ENCODE measurements around the gene CLTA. TPM values are rescaled to one million over a fixed set of nuclear protein-coding genes. Genes with fewer than 3 reads are reported as not detected.
"Not testable (repeated sequence)": the region's sequence is repeated elsewhere in the genome, so short reads cannot be mapped to it uniquely, and the experiment has no call there.

CLTA gene
- total and polyA plus RNA-seq, 4 experiments from 2014 or later = 46.0 to 106 (median 71.1) TPM

- H3K27me3 Mint-ChIP-seq; POLR2A ChIA-PET (ENCODE audit: partially characterized antibody); DNase-seq; H3K27ac Mint-ChIP-seq; H3K27me3 ChIP-seq (ENCODE audit: insufficient read depth, low read length); intact Hi-C loops (cut with micrococcal nuclease); H3K4me3 Mint-ChIP-seq; H3K36me3 ChIP-seq (ENCODE audit: insufficient read depth, low read length); H3K9me3 Mint-ChIP-seq; H3K4me3 ChIP-seq (ENCODE audit: low read length in 2 of 2); H3K27ac ChIP-seq (ENCODE audit: low read depth, low read length); H3K4me1 Mint-ChIP-seq; H3K36me3 Mint-ChIP-seq; H3K4me1 ChIP-seq (ENCODE audit: insufficient read depth, low read length); H3K9me3 ChIP-seq (ENCODE audit: control insufficient read depth in 1 of 2, low read length in 2 of 2): not testable (repeated sequence)
- CTCF ChIA-PET (ENCODE audit: partially characterized antibody) = interaction anchor here (1.0 kb wide), 1 partner anchor 84 kb away, joined by 4 read pairs; no protein-coding TSS in a partner anchor
Observed at GRCh38 chr9:36176496-36176895, 14.2 kb upstream of the CLTA start.

DNA sequence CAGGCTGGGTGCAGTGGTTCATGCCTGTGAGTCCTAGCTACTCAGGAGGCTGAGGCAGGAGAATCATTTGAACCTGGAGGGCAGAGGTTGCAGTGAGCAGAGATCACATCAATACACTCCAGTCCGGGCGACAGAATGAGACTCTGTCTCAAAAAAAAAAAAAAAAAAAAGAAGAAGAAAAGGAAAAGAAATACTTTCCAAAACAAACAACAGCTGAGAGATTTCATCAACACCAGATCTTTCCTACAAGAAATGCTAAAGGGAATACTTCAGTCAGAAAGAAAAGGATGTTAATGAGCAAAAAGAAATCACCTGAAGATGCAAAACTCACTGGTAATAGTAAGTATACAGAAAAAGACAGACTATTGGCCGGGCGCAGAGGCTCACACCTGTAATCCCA is 13.2 kb upstream of the CLTA start:
- H3K9me3 ChIP-seq (ENCODE audit: control insufficient read depth in 1 of 2, low read length in 2 of 2) = no peaks in the 10 kb centered on the region
- Mint-ChIP-seq H3K9me3 (peaks cover 0 to 2% (median 0%) of the 10 kb centered on the region in 8 donors), H3K27me3 (peaks cover 0 to 3% of the 10 kb centered on the region in 2 donors), H3K27ac (no peak overlapping the region), H3K4me3 (no peak overlapping the region), H3K36me3 (no peaks in the 10 kb centered on the region), H3K4me1 (peaks cover 0 to 5% (median 2%) of the 10 kb centered on the region in 4 donors)
- H3K36me3 ChIP-seq (ENCODE audit: insufficient read depth, low read length) = no peaks in the 10 kb centered on the region
- no peaks in the 10 kb centered on the region for H3K4me1 ChIP-seq (ENCODE audit: insufficient read depth, low read length)
- no peak overlapping the region for H3K4me3 ChIP-seq (ENCODE audit: low read length in 2 of 2)
- POLR2A ChIA-PET (ENCODE audit: partially characterized antibody) = interaction anchor here (0.6 kb wide), 1 partner anchor 13 kb away, joined by 3 read pairs; no protein-coding TSS in a partner anchor
- CTCF ChIA-PET (ENCODE audit: partially characterized antibody) = interaction anchor here (0.5 to 1.4 kb wide), 3 partner anchors 11 to 75 kb away, joined by 3 read pairs; no protein-coding TSS in a partner anchor
- no peaks in the 10 kb centered on the region for H3K27me3 ChIP-seq (ENCODE audit: insufficient read depth, low read length)
- intact Hi-C loops (cut with micrococcal nuclease) = no loop called here
- no peak for DNase-seq
- no peak overlapping the region for H3K27ac ChIP-seq (ENCODE audit: low read depth, low read length)

DNA sequence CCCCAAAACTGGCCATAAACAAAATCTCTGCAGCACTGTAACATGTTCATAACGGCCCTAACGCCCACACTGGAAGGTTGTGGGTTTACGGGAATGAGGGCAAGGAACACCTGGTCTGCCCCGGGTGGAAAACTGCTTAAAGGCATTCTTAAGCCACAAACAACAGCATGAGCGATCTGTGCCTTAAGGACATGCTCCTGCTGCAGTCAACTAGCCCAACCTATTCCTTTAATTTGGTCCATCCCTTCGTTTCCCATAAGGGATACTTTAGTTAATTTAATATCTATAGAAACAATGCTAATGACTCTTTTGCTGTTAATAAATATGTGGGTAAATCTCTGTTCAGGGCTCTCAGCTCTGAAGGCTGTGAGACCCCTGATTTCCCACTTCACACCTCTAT is 10.5 kb upstream of the CLTA start:
- not testable (repeated sequence) for H3K36me3 Mint-ChIP-seq
- CTCF ChIA-PET (ENCODE audit: partially characterized antibody) = interaction anchor here (1.2 kb wide), 1 partner anchor 9 kb away, joined by 3 read pairs; no protein-coding TSS in a partner anchor

GRCh38 chr9:36187414-36187813 is 3.3 kb upstream of the CLTA start:
- Mint-ChIP-seq H3K4me3 (no peak overlapping the region), H3K4me1 (peaks cover 11 to 25% (median 15%) of the 10 kb centered on the region in 4 donors), H3K27me3 (peaks cover 0 to 1% of the 10 kb centered on the region in 2 donors), H3K9me3 (no peaks in the 10 kb centered on the region), H3K27ac (peak overlapping the region in 1 of 7 donors; percentile 13), H3K36me3 (peaks cover 0 to 6% of the 10 kb centered on the region in 2 donors)
- H3K27ac ChIP-seq (ENCODE audit: low read depth, low read length) = no peak overlapping the region
- no peak overlapping the region for H3K4me3 ChIP-seq (ENCODE audit: low read length in 2 of 2)
- no peaks in the 10 kb centered on the region for H3K36me3 ChIP-seq (ENCODE audit: insufficient read depth, low read length)
- intact Hi-C loops (cut with micrococcal nuclease) = no loop called here
- no peaks in the 10 kb centered on the region for H3K27me3 ChIP-seq (ENCODE audit: insufficient read depth, low read length)
- no peaks in the 10 kb centered on the region for H3K9me3 ChIP-seq (ENCODE audit: control insufficient read depth in 1 of 2, low read length in 2 of 2)
- H3K4me1 ChIP-seq (ENCODE audit: insufficient read depth, low read length) = peaks cover 14% of the 10 kb centered on the region
- POLR2A ChIA-PET (ENCODE audit: partially characterized antibody) = no interaction called here
- CTCF ChIA-PET (ENCODE audit: partially characterized antibody) = no interaction called here
- peak in 1 of 5 donors; percentile 9 for DNase-seq

More for the DNA sequence above, 10.5 kb upstream of the CLTA start:
- intact Hi-C loops (cut with micrococcal nuclease); POLR2A ChIA-PET (ENCODE audit: partially characterized antibody); H3K4me1 Mint-ChIP-seq; H3K4me1 ChIP-seq (ENCODE audit: insufficient read depth, low read length); H3K4me3 Mint-ChIP-seq; H3K9me3 ChIP-seq (ENCODE audit: control insufficient read depth in 1 of 2, low read length in 2 of 2); H3K9me3 Mint-ChIP-seq; H3K27ac Mint-ChIP-seq; H3K4me3 ChIP-seq (ENCODE audit: low read length in 2 of 2); H3K27me3 ChIP-seq (ENCODE audit: insufficient read depth, low read length); H3K27me3 Mint-ChIP-seq; H3K27ac ChIP-seq (ENCODE audit: low read depth, low read length); DNase-seq; H3K36me3 ChIP-seq (ENCODE audit: insufficient read depth, low read length): not testable (repeated sequence)

DNA sequence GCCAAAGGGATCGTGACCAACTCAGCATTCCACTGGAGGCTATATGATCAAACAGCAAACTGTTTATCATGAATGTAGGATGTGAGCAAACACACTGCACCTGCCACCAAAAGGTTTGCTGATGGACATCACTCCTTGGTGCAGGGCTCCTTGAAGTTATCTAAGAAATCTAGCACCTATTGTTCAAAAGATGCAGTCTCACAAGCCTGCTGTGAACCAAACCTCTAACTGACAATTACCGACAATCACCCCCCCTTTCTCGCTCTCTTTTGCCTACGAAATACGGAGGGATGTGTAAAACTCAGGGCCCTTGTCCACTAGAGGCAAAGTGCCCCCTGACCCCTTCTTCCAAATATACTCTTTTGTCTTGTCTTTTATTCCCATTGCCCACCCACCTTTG is 2.5 kb upstream of the CLTA start:
- Mint-ChIP-seq H3K27me3 (peaks cover 0 to 1% of the 10 kb centered on the region in 2 donors), H3K4me3 (no peak overlapping the region), H3K9me3 (no peaks in the 10 kb centered on the region), H3K27ac (no peak overlapping the region), H3K36me3 (peaks cover 0 to 8% of the 10 kb centered on the region in 2 donors), H3K4me1 (peaks cover 18 to 33% (median 22%) of the 10 kb centered on the region in 4 donors)
- Histone ChIP-seq H3K4me1 (ENCODE audit: insufficient read depth, low read length) (peaks cover 22% of the 10 kb centered on the region), H3K36me3 (ENCODE audit: insufficient read depth, low read length) (no peaks in the 10 kb centered on the region), H3K27ac (ENCODE audit: low read depth, low read length) (no peak overlapping the region), H3K9me3 (ENCODE audit: control insufficient read depth in 1 of 2, low read length in 2 of 2) (no peaks in the 10 kb centered on the region), H3K4me3 (ENCODE audit: low read length in 2 of 2) (no peak overlapping the region), H3K27me3 (ENCODE audit: insufficient read depth, low read length) (no peaks in the 10 kb centered on the region)
- ChIA-PET POLR2A (ENCODE audit: partially characterized antibody) (no interaction called here), CTCF (ENCODE audit: partially characterized antibody) (interaction anchor here (1.2 to 4.5 kb wide), 5 partner anchors 14 to 168 kb away, joined by 3 to 40 read pairs (median 27); partner anchors contain the start of gene CCIN)
- DNase-seq = no peak
- intact Hi-C loops (cut with micrococcal nuclease) = no loop called here

- Histone ChIP-seq H3K27ac (ENCODE audit: low read depth, low read length) (peak overlapping the region; percentile 91), H3K4me1 (ENCODE audit: insufficient read depth, low read length) (peaks cover 39% of the 10 kb centered on the region), H3K9me3 (ENCODE audit: control insufficient read depth in 1 of 2, low read length in 2 of 2) (no peaks in the 10 kb centered on the region), H3K4me3 (ENCODE audit: low read length in 2 of 2) (peak overlapping the region in 1 of 2 donors; percentile 87), H3K36me3 (ENCODE audit: insufficient read depth, low read length) (peaks cover 4% of the 10 kb centered on the region), H3K27me3 (ENCODE audit: insufficient read depth, low read length) (no peaks in the 10 kb centered on the region)
- Mint-ChIP-seq H3K9me3 (peaks cover 0 to 2% (median 0%) of the 10 kb centered on the region in 8 donors), H3K4me3 (peak overlapping the region in 7 of 8 donors; percentile 38 to 98 (median 94)), H3K27me3 (peaks cover 0 to 1% of the 10 kb centered on the region in 2 donors), H3K27ac (peak overlapping the region; percentile 32 to 96 (median 95)), H3K4me1 (peaks cover 32 to 51% (median 39%) of the 10 kb centered on the region in 4 donors), H3K36me3 (peaks cover 2 to 20% of the 10 kb centered on the region in 2 donors)
- intact Hi-C loops (cut with micrococcal nuclease) = loop anchor here (1.0 kb wide), 5 partner anchors 39 to 210 kb away; partner anchors contain the start of genes GNE and RNF38
- no peak for DNase-seq
- ChIA-PET CTCF (ENCODE audit: partially characterized antibody) (interaction anchor here (0.8 to 4.5 kb wide), 34 partner anchors 8 to 539 kb away, joined by 3 to 70 read pairs (median 5); partner anchors contain the start of genes CCIN, GLIPR2 and GNE), POLR2A (ENCODE audit: partially characterized antibody) (interaction anchor here (0.5 to 3.1 kb wide), 23 partner anchors 9 to 1276 kb away, joined by 3 to 21 read pairs (median 4); partner anchors contain the start of genes GLIPR2, GNE and SPAG8)
Observed at GRCh38 chr9:36189976-36190375, 745 bp upstream of the CLTA start.

DNA sequence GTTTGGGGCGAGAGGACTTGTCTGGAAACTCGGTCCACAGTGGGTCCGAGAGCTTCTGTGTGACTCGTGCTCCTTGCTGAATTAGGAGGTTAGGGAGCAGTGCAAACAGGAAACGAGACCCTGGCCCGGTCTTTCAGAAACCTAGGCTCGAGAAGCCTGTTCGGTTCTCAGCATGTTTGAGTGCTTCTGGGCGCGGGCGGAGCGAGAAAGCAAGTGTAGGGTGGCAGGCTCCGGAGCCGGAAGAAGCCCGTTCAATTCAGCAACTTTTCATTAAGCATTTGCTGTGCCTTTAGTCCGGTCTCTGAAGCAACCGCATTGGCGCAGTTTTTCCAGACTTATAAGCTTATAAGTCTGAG is 547 bp downstream of the CLTA start:
- Mint-ChIP-seq H3K4me1 (peaks cover 36 to 57% (median 45%) of the 10 kb centered on the region in 4 donors), H3K9me3 (peaks cover 0 to 2% (median 0%) of the 10 kb centered on the region in 8 donors), H3K27ac (peak overlapping the region; percentile 70 to 92 (median 87)), H3K4me3 (peak overlapping the region; percentile 90 to 98 (median 94)), H3K36me3 (peaks cover 6 to 25% of the 10 kb centered on the region in 2 donors), H3K27me3 (peaks cover 0 to 1% of the 10 kb centered on the region in 2 donors)
- H3K27me3 ChIP-seq (ENCODE audit: insufficient read depth, low read length) = no peaks in the 10 kb centered on the region
- DNase-seq = peak; percentile 37 to 62 (median 43)
- peaks cover 8% of the 10 kb centered on the region for H3K36me3 ChIP-seq (ENCODE audit: insufficient read depth, low read length)
- ChIA-PET CTCF (ENCODE audit: partially characterized antibody) (interaction anchor here (0.6 to 4.5 kb wide), 22 partner anchors 9 to 434 kb away, joined by 3 to 70 read pairs (median 7); partner anchors contain the start of genes CCIN, GLIPR2 and GNE), POLR2A (ENCODE audit: partially characterized antibody) (interaction anchor here (0.5 to 3.1 kb wide), 17 partner anchors 11 to 579 kb away, joined by 3 to 21 read pairs (median 5); partner anchors contain the start of genes GLIPR2 and GNE)
- H3K27ac ChIP-seq (ENCODE audit: low read depth, low read length) = peak overlapping the region; percentile 91
- H3K9me3 ChIP-seq (ENCODE audit: control insufficient read depth in 1 of 2, low read length in 2 of 2) = no peaks in the 10 kb centered on the region
- H3K4me1 ChIP-seq (ENCODE audit: insufficient read depth, low read length) = peaks cover 42% of the 10 kb centered on the region
- peak overlapping the region; percentile 87 to 94 for H3K4me3 ChIP-seq (ENCODE audit: low read length in 2 of 2)
- intact Hi-C loops (cut with micrococcal nuclease) = no loop called here

Measured in CD4-positive, alpha-beta memory T cell (primary cell).